Measurements from ENCODE around the gene PPP1R2.

PPP1R2 gene

GRCh38 chr3:195580744-195581443, 37.8 kb upstream of the PPP1R2 start:
- CTCF ChIA-PET: interaction anchor here (0.8 kb wide), 1 partner anchor 14 kb away, joined by 3 read pairs; no protein-coding TSS in a partner anchor

GRCh38 chr3:195579281-195579680, 36.2 kb upstream of the PPP1R2 start:
- DNase-seq (ENCODE audit: extremely low spot score): no peak
- POLR2A ChIA-PET: no interaction called here

More at GRCh38 chr3:195580744-195581443, 37.8 kb upstream of the PPP1R2 start:
- no peak for TF ChIP-seq ARNT (IDR thresholded peaks at IDR 0.05)
- TF ChIP-seq L3MBTL2 (conservative IDR thresholded peaks at IDR 0.05): no peak
- no peak for TF ChIP-seq FOXM1 (IDR thresholded peaks at IDR 0.05; ENCODE audit: borderline replicate concordance)
- TF ChIP-seq FOXA1 (IDR thresholded peaks at IDR 0.05): no peak
- no peak for TF ChIP-seq HDGF (IDR thresholded peaks at IDR 0.05; ENCODE audit: borderline replicate concordance)
- TF ChIP-seq BHLHE40 (IDR thresholded peaks at IDR 0.05; ENCODE audit: borderline replicate concordance): no peak
- no peak for TF ChIP-seq CTBP1 (IDR thresholded peaks at IDR 0.05; ENCODE audit: borderline replicate concordance)
- no peak for TF ChIP-seq LEF1 (IDR thresholded peaks at IDR 0.05; ENCODE audit: borderline replicate concordance)
- TF ChIP-seq SP1 (IDR thresholded peaks at IDR 0.05): no peak
- no peak for TF ChIP-seq NFRKB (IDR thresholded peaks at IDR 0.05)
- TF ChIP-seq SUZ12 (IDR thresholded peaks at IDR 0.05): no peak
- no peak for TF ChIP-seq ELF4 (IDR thresholded peaks at IDR 0.05)
- no peak for TF ChIP-seq PKNOX1 (IDR thresholded peaks at IDR 0.05)
- no peak for DNase-seq (ENCODE audit: extremely low spot score)
- POLR2A ChIA-PET: interaction anchor here (1.5 kb wide), 1 partner anchor 38 kb away, joined by 5 read pairs; the partner anchor contains the start of gene PPP1R2

GRCh38 chr3:195578565-195578964, 35.4 kb upstream of the PPP1R2 start:
- TF ChIP-seq BHLHE40 (IDR thresholded peaks at IDR 0.05; ENCODE audit: borderline replicate concordance) (no peak), FOXA1 (IDR thresholded peaks at IDR 0.05) (no peak), ZNF384 (IDR thresholded peaks at IDR 0.05) (no peak), ARNT (IDR thresholded peaks at IDR 0.05) (no peak), SP1 (IDR thresholded peaks at IDR 0.05) (no peak), FOXM1 (IDR thresholded peaks at IDR 0.05; ENCODE audit: borderline replicate concordance) (no peak), ELF4 (IDR thresholded peaks at IDR 0.05) (no peak), LEF1 (IDR thresholded peaks at IDR 0.05; ENCODE audit: borderline replicate concordance) (no peak)
- ChIA-PET POLR2A (no interaction called here), CTCF (no interaction called here)
- DNase-seq (ENCODE audit: extremely low spot score): no peak

More at GRCh38 chr3:195579281-195579680, 36.2 kb upstream of the PPP1R2 start:
- TF ChIP-seq L3MBTL2 (conservative IDR thresholded peaks at IDR 0.05) (no peak), PKNOX1 (IDR thresholded peaks at IDR 0.05) (no peak), SP1 (IDR thresholded peaks at IDR 0.05) (no peak), FOXA1 (IDR thresholded peaks at IDR 0.05) (no peak), FOXM1 (IDR thresholded peaks at IDR 0.05; ENCODE audit: borderline replicate concordance) (no peak), LEF1 (IDR thresholded peaks at IDR 0.05; ENCODE audit: borderline replicate concordance) (no peak), ARNT (IDR thresholded peaks at IDR 0.05) (no peak), ELF4 (IDR thresholded peaks at IDR 0.05) (no peak), CTBP1 (IDR thresholded peaks at IDR 0.05; ENCODE audit: borderline replicate concordance) (no peak), HDGF (IDR thresholded peaks at IDR 0.05; ENCODE audit: borderline replicate concordance) (no peak), NFRKB (IDR thresholded peaks at IDR 0.05) (no peak), SUZ12 (IDR thresholded peaks at IDR 0.05) (no peak), ZNF384 (IDR thresholded peaks at IDR 0.05) (no peak), FOXK2 (IDR thresholded peaks at IDR 0.05) (no peak), TARDBP (IDR thresholded peaks at IDR 0.05) (no peak), BHLHE40 (IDR thresholded peaks at IDR 0.05; ENCODE audit: borderline replicate concordance) (no peak)
- CTCF ChIA-PET: no interaction called here

GRCh38 chr3:195577645-195578177, 34.6 kb upstream of the PPP1R2 start:
- TF ChIP-seq BHLHE40 (IDR thresholded peaks at IDR 0.05; ENCODE audit: borderline replicate concordance): no peak
- TF ChIP-seq ARNT (IDR thresholded peaks at IDR 0.05): no peak
- TF ChIP-seq ZNF384 (IDR thresholded peaks at IDR 0.05): no peak
- no peak for TF ChIP-seq NFRKB (IDR thresholded peaks at IDR 0.05)
- TF ChIP-seq L3MBTL2 (conservative IDR thresholded peaks at IDR 0.05): no peak
- no peak for TF ChIP-seq PKNOX1 (IDR thresholded peaks at IDR 0.05)
- TF ChIP-seq FOXM1 (IDR thresholded peaks at IDR 0.05; ENCODE audit: borderline replicate concordance): no peak
- no peak for TF ChIP-seq CTBP1 (IDR thresholded peaks at IDR 0.05; ENCODE audit: borderline replicate concordance)
- no peak for TF ChIP-seq LEF1 (IDR thresholded peaks at IDR 0.05; ENCODE audit: borderline replicate concordance)
- TF ChIP-seq ELF4 (IDR thresholded peaks at IDR 0.05): no peak
- no peak for TF ChIP-seq HDGF (IDR thresholded peaks at IDR 0.05; ENCODE audit: borderline replicate concordance)
- TF ChIP-seq SUZ12 (IDR thresholded peaks at IDR 0.05): no peak
- no peak for TF ChIP-seq FOXA1 (IDR thresholded peaks at IDR 0.05)
- no peak for TF ChIP-seq SP1 (IDR thresholded peaks at IDR 0.05)
- TF ChIP-seq TARDBP (IDR thresholded peaks at IDR 0.05): no peak
- no peak for TF ChIP-seq FOXK2 (IDR thresholded peaks at IDR 0.05)
- DNase-seq (ENCODE audit: extremely low spot score): no peak
- POLR2A ChIA-PET: no interaction called here
- CTCF ChIA-PET: no interaction called here

GRCh38 chr3:195574497-195575304, 31.6 kb upstream of the PPP1R2 start:
- POLR2A ChIA-PET: no interaction called here
- no peak for DNase-seq (ENCODE audit: extremely low spot score)
- TF ChIP-seq FOXA1 (IDR thresholded peaks at IDR 0.05) (no peak), NFRKB (IDR thresholded peaks at IDR 0.05) (no peak), BHLHE40 (IDR thresholded peaks at IDR 0.05; ENCODE audit: borderline replicate concordance) (no peak), SP1 (IDR thresholded peaks at IDR 0.05) (no peak), ZNF384 (IDR thresholded peaks at IDR 0.05) (no peak), CTBP1 (IDR thresholded peaks at IDR 0.05; ENCODE audit: borderline replicate concordance) (no peak), FOXM1 (IDR thresholded peaks at IDR 0.05; ENCODE audit: borderline replicate concordance) (no peak), FOXK2 (IDR thresholded peaks at IDR 0.05) (no peak), ARNT (IDR thresholded peaks at IDR 0.05) (no peak), LEF1 (IDR thresholded peaks at IDR 0.05; ENCODE audit: borderline replicate concordance) (no peak), SUZ12 (IDR thresholded peaks at IDR 0.05) (no peak), ELF4 (IDR thresholded peaks at IDR 0.05) (no peak), TARDBP (IDR thresholded peaks at IDR 0.05) (no peak), L3MBTL2 (conservative IDR thresholded peaks at IDR 0.05) (no peak), HDGF (IDR thresholded peaks at IDR 0.05; ENCODE audit: borderline replicate concordance) (no peak)
- CTCF ChIA-PET: no interaction called here

Measured in HEK293T (cell line).